ENCODE measurements around the gene PTK6.
"Not testable (repeated sequence)": the region's sequence is repeated elsewhere in the genome, so short reads cannot be mapped to it uniquely, and the experiment has no call there.

Gene PTK6

GRCh38 chr20:63529861-63530787 is 7.1 kb downstream of the PTK6 start:
- DNase-seq (ENCODE audit: low read depth in 2 of 2): no peak

GRCh38 chr20:63529180-63529860 is 7.9 kb downstream of the PTK6 start:
- no peak for DNase-seq (ENCODE audit: low read depth in 2 of 2)

GRCh38 chr20:63527184-63527583 is 10.0 kb downstream of the PTK6 start:
- no peak for DNase-seq (ENCODE audit: low read depth in 2 of 2)

GRCh38 chr20:63525971-63526370 is 11.2 kb downstream of the PTK6 start:
- DNase-seq (ENCODE audit: low read depth in 2 of 2): no peak

GRCh38 chr20:63525185-63525584 is 12.0 kb downstream of the PTK6 start:
- no peak for DNase-seq (ENCODE audit: low read depth in 2 of 2)

- DNase-seq (ENCODE audit: low read depth in 2 of 2): no peak
Measured at GRCh38 chr20:63522981-63523611, 14.1 kb downstream of the PTK6 start.

- DNase-seq (ENCODE audit: low read depth in 2 of 2): no peak
Measured at GRCh38 chr20:63522091-63522868, 14.9 kb downstream of the PTK6 start.

GRCh38 chr20:63521602-63522001 is 15.6 kb downstream of the PTK6 start:
- DNase-seq (ENCODE audit: low read depth in 2 of 2): no peak

GRCh38 chr20:63520934-63521601 is 16.1 kb downstream of the PTK6 start:
- peak; percentile 33 to 44 for DNase-seq (ENCODE audit: low read depth in 2 of 2)

GRCh38 chr20:63520504-63520933 is 16.7 kb downstream of the PTK6 start, which contains the start of gene PPDPF:
PPDPF (plus strand) TSS chr20:63520765; CDS start chr20:63521309, 544 bp downstream.
- peak; percentile 64 to 65 for DNase-seq (ENCODE audit: low read depth in 2 of 2)

- peak; percentile 39 to 45 for DNase-seq (ENCODE audit: low read depth in 2 of 2)
Measured at GRCh38 chr20:63519668-63520503, 17.3 kb downstream of the PTK6 start.

GRCh38 chr20:63518946-63519667 is 18.1 kb downstream of the PTK6 start:
- no peak for DNase-seq (ENCODE audit: low read depth in 2 of 2)

GRCh38 chr20:63518351-63518861 is 18.8 kb downstream of the PTK6 start:
- DNase-seq (ENCODE audit: low read depth in 2 of 2): no peak

GRCh38 chr20:63517376-63518309 is 19.5 kb downstream of the PTK6 start:
- DNase-seq (ENCODE audit: low read depth in 2 of 2): no peak

- not testable (repeated sequence) for DNase-seq (ENCODE audit: low read depth in 2 of 2)
Measured at GRCh38 chr20:63514520-63514919, 22.7 kb downstream of the PTK6 start.

GRCh38 chr20:63513207-63513606 is 24.0 kb downstream of the PTK6 start:
- DNase-seq (ENCODE audit: low read depth in 2 of 2): no peak

GRCh38 chr20:63509088-63509564 is 28.1 kb downstream of the PTK6 start:
- no peak for DNase-seq (ENCODE audit: low read depth in 2 of 2)

All from activated CD8-positive, alpha-beta memory T cell treated with anti-CD3 and anti-CD28 coated beads for 4 hours (primary cell).